K562 (cell line): ENCODE results near the gene HSPB1. TPM values are rescaled to one million over a fixed set of nuclear protein-coding genes. Genes with fewer than 3 reads are reported as not detected.
A peak's percentile ranks its signal among the peaks of the same experiment; 100 is the strongest.

Experiments used
- GABPB1 ChIP-seq: sonication (generic); formaldehyde crosslinking; IDR thresholded peaks from 2 replicates; pipeline ENCODE4 v1.8.0; 2022; ENCODE audit warnings: mild to moderate bottlenecking, missing genetic modification reagents
- GATA2 ChIP-seq: sonication (generic); formaldehyde crosslinking; IDR thresholded peaks from 2 replicates; pipeline ENCODE4 v1.4.0; 2020; ENCODE audit warnings: mild to moderate bottlenecking, missing genetic modification reagents
- JUND ChIP-seq, 2 experiments: IDR thresholded peaks; 2 replicates in 1 of 2; 3 replicates in 1 of 2; pipeline ENCODE4 v1.6.1; 2011; ENCODE audit warnings: borderline replicate concordance in 2 of 2, low read depth in 2 of 2, low read length in 2 of 2, improper control_type of control experiment in 1 of 2, missing biosample characterization in 1 of 2, missing genetic modification characterization in 1 of 2, missing genetic modification reagents in 1 of 2
- SLC30A9 ChIP-seq: fragments of 250-450 bp; sonication (Bioruptor Pico); IDR thresholded peaks from 2 replicates; pipeline ENCODE4 v1.8.0; 2022; ENCODE audit warnings: mild to moderate bottlenecking, moderate library complexity
- ZFP30 ChIP-seq: fragments of 250-450 bp; sonication (Bioruptor Pico); IDR thresholded peaks from 2 replicates; pipeline ENCODE4 v1.8.0; 2022; ENCODE audit warnings: moderate library complexity, mild to moderate bottlenecking, inconsistent platforms, borderline replicate concordance
- polyA plus RNA-seq, 8 experiments: library from polyadenylated mRNA; depleted of rRNA in 4 of 8; stranded (reverse) in 5 of 8; unstranded in 3 of 8; fragments of >200 nt; fragmentation: Nextera tagmentation in 2 of 8; fragmentation: Illumina TruSeq in 1 of 8; extraction: Ambion mirVana in 2 of 8; extraction: Trizol in 1 of 8; gene quantifications; 2 replicates each; pipeline versions ENCODE4 v1.2.1 to v1.2.3, GENCODE V29; 2011 to 2014; ENCODE audit warnings: inconsistent platforms in 1 of 8, missing spikeins in 1 of 8
- total RNA-seq, 7 experiments: library from RNA; depleted of rRNA in 6 of 7; stranded (reverse); fragments of >200 nt in 6 of 7; fragmentation: Illumina TruSeq in 2 of 7; extraction: Trizol in 2 of 7; gene quantifications; 2 replicates each; pipeline versions ENCODE4 v1.2.1 to v1.2.3, GENCODE V29; 2011 to 2021; ENCODE audit warnings: low replicate concordance in 1 of 7
- TF ChIP-seq, protein P1 (sequence below): fragments of 450-650 bp; IDR thresholded peaks from 2 replicates; pipeline ENCODE4 v1.6.1; 2017; ENCODE audit warnings: antibody characterized with exemption, mild to moderate bottlenecking
- TF ChIP-seq, protein P2 (sequence below), 2 experiments: fragments of 450-650 bp; formaldehyde crosslinking in 1 of 2; IDR thresholded peaks; 2 replicates each; pipeline versions ENCODE4 v1.4.0 to v1.6.1; 2014 to 2020; ENCODE audit warnings: mild to moderate bottlenecking in 2 of 2, borderline replicate concordance in 1 of 2, low read depth in 1 of 2

The HSPB1 gene
- total and polyA plus RNA-seq, 9 of the 15 experiments (the other 6 are each of a cell fraction or from before 2014, with no cell fraction given) = 27.1 to 522 (median 138) TPM

DNA sequence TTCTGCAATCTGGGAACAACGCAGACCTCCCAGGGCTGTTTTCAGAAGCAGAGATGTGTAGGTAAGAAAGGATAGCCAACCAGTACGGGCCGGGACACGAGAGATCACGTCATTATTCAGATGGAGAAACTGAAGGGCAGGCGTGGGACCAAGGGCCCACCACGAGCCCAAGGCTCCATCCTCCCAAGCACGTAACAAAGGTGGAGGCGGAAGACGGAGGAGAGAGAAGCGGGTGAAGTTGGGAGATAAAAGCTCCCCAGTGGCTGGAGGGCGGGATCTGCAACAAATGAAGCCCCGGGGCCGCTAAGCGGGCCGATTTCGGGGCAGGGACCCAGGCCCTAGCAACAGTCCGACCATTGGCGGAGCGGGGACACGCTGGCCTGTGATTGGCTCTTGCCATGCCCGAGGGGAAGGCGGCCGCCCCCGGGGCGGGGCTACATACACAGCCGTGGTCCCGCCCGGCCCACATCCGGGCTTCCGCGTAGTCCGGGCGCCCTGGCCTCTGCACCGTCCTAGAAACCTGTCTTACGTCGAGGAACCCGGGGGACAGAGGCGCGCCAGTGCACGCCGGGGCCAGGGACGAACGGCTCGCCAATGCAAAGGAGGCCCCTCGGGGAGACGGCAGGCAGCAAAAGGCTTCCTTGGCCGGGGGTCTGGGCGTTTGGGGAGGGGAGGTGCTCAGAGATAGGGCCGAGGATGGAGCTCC lies 15.5 kb downstream of the HSPB1 start (continued):
- TF ChIP-seq, protein P1, sequence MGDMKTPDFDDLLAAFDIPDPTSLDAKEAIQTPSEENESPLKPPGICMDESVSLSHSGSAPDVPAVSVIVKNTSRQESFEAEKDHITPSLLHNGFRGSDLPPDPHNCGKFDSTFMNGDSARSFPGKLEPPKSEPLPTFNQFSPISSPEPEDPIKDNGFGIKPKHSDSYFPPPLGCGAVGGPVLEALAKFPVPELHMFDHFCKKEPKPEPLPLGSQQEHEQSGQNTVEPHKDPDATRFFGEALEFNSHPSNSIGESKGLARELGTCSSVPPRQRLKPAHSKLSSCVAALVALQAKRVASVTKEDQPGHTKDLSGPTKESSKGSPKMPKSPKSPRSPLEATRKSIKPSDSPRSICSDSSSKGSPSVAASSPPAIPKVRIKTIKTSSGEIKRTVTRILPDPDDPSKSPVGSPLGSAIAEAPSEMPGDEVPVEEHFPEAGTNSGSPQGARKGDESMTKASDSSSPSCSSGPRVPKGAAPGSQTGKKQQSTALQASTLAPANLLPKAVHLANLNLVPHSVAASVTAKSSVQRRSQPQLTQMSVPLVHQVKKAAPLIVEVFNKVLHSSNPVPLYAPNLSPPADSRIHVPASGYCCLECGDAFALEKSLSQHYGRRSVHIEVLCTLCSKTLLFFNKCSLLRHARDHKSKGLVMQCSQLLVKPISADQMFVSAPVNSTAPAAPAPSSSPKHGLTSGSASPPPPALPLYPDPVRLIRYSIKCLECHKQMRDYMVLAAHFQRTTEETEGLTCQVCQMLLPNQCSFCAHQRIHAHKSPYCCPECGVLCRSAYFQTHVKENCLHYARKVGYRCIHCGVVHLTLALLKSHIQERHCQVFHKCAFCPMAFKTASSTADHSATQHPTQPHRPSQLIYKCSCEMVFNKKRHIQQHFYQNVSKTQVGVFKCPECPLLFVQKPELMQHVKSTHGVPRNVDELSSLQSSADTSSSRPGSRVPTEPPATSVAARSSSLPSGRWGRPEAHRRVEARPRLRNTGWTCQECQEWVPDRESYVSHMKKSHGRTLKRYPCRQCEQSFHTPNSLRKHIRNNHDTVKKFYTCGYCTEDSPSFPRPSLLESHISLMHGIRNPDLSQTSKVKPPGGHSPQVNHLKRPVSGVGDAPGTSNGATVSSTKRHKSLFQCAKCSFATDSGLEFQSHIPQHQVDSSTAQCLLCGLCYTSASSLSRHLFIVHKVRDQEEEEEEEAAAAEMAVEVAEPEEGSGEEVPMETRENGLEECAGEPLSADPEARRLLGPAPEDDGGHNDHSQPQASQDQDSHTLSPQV = no peak
- TF ChIP-seq GATA2 (CRISPR knock-in tag) (peak; percentile 48; the same call in 1 of the 2 replicates), JUND (IDR thresholded peaks at IDR 0.05; ENCODE audit: borderline replicate concordance, low read depth, low read length) (no peak; the same call in 1 of the 2 replicates), JUND (tag; IDR thresholded peaks at IDR 0.05; ENCODE audit: borderline replicate concordance, low read depth, low read length) (peak; percentile 55; the same call in 1 of the 3 replicates), ZFP30 (CRISPR knock-in tag) (no peak), GABPB1 (CRISPR knock-in tag) (peak; percentile 65), SLC30A9 (CRISPR knock-in tag) (no peak)
- TF ChIP-seq, protein P2, sequence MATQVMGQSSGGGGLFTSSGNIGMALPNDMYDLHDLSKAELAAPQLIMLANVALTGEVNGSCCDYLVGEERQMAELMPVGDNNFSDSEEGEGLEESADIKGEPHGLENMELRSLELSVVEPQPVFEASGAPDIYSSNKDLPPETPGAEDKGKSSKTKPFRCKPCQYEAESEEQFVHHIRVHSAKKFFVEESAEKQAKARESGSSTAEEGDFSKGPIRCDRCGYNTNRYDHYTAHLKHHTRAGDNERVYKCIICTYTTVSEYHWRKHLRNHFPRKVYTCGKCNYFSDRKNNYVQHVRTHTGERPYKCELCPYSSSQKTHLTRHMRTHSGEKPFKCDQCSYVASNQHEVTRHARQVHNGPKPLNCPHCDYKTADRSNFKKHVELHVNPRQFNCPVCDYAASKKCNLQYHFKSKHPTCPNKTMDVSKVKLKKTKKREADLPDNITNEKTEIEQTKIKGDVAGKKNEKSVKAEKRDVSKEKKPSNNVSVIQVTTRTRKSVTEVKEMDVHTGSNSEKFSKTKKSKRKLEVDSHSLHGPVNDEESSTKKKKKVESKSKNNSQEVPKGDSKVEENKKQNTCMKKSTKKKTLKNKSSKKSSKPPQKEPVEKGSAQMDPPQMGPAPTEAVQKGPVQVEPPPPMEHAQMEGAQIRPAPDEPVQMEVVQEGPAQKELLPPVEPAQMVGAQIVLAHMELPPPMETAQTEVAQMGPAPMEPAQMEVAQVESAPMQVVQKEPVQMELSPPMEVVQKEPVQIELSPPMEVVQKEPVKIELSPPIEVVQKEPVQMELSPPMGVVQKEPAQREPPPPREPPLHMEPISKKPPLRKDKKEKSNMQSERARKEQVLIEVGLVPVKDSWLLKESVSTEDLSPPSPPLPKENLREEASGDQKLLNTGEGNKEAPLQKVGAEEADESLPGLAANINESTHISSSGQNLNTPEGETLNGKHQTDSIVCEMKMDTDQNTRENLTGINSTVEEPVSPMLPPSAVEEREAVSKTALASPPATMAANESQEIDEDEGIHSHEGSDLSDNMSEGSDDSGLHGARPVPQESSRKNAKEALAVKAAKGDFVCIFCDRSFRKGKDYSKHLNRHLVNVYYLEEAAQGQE (IDR thresholded peaks at IDR 0.05; ENCODE audit: borderline replicate concordance) = no peak
- TF ChIP-seq, protein P2 (CRISPR knock-in tag; IDR thresholded peaks at IDR 0.05; ENCODE audit: low read depth) = no peak
